ENCODE results near the gene TMC6.

Gene TMC6

DNA sequence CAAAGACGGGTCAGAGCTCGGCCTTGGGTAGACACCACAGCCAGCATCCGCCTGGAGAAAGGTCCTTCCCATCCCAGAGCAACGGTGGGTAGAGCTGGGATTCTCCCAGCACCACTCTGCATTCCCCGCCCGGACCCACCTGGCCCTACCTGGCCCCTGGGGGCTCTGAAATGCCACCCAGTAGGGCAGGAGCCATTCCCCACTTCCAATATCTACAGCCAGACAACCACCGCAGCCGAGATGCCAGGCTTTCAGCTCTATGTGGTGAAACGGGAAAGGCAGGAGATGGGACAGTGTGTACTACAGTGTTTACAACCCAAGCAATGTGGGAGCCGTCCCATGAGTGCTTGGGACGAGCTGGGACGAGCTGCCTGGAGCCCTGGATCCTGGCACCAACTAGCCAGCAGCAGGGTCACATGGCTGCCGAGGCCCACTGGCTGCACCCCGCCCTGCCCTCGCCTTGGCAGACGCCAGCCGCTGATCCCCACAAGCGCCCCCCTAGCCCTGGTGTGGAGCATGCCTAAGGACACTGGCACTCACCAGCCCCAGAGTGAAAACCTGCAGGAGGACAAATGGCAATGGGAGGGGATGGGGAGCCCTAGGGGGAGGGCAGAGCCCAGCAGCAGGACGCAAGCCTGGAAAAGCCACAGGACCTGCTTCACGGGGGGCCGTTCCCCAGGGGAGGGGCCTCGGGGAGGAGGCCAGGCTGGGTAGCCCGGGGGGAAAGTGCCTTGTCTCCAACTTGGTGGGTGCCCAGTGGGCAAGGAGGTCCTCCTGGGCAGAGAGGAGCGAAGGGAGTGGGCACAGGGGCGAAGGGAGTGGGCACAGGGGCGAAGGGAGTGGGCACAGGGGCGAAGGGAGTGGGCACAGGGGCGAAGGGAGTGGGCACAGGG is 13.5 kb downstream of the TMC6 start:
- no peak for DNase-seq (ENCODE audit: low spot score)
- TF ChIP-seq, protein P1, sequence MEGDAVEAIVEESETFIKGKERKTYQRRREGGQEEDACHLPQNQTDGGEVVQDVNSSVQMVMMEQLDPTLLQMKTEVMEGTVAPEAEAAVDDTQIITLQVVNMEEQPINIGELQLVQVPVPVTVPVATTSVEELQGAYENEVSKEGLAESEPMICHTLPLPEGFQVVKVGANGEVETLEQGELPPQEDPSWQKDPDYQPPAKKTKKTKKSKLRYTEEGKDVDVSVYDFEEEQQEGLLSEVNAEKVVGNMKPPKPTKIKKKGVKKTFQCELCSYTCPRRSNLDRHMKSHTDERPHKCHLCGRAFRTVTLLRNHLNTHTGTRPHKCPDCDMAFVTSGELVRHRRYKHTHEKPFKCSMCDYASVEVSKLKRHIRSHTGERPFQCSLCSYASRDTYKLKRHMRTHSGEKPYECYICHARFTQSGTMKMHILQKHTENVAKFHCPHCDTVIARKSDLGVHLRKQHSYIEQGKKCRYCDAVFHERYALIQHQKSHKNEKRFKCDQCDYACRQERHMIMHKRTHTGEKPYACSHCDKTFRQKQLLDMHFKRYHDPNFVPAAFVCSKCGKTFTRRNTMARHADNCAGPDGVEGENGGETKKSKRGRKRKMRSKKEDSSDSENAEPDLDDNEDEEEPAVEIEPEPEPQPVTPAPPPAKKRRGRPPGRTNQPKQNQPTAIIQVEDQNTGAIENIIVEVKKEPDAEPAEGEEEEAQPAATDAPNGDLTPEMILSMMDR (IDR thresholded peaks at IDR 0.05; ENCODE audit: borderline replicate concordance, control extremely low read depth, extremely low read depth, insufficient read depth, missing control alignments), result no peak
- in situ Hi-C loops (cut with MboI; ENCODE audit: low sequenced_read_pairs, unreplicated experiment), result no loop called here

DNA sequence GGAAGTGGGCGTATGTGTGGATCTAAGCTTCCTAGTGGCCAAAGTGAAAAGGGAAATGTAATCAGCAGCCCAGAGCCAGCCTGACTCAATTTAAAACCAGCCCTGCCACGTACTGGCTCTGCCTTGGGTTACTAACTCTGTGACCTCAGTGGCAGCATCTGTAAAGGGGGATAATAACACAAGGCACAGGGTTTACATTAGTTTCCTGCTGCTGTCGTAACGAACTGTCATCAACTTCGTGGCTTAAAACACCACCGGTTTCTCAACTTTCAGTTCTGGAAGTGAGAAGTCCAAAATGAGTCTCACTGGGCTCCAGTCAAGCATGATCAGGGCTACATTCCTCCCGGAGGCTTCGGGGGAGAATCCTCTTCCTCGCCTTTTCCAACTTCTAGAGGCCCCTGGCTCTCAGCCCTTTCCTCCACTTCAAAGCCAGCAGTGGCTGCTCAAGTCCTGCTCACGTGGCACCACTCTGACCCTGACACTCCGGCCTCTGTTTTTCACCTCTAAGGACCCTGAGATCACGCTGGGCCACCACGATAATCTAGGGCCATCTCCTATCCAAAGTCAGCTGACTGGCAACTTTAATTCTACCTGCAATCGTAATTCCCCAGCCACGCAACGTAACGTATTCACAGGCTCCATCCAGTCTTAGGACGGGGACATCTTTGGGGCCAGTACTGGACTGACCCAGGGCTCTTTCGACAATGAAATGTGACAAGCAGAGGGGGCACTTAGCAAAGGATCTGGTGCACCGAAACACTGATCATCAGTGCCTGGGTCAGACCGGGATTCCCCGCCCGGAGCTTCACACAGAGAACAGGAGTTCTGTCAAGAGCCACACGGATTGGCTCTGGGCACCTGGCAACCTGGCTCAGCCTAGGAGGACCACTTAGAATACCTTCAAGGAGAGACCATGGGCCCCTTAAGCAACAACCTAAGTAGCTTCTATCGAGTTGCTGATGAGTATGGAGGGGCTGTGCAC is 14.5 kb downstream of the TMC6 start:
- in situ Hi-C loops (cut with MboI; ENCODE audit: low sequenced_read_pairs, unreplicated experiment), result no loop called here
- TF ChIP-seq, protein P1 (IDR thresholded peaks at IDR 0.05; ENCODE audit: borderline replicate concordance, control extremely low read depth, extremely low read depth, insufficient read depth, missing control alignments), result no peak
- no peak for DNase-seq (ENCODE audit: low spot score)

DNA sequence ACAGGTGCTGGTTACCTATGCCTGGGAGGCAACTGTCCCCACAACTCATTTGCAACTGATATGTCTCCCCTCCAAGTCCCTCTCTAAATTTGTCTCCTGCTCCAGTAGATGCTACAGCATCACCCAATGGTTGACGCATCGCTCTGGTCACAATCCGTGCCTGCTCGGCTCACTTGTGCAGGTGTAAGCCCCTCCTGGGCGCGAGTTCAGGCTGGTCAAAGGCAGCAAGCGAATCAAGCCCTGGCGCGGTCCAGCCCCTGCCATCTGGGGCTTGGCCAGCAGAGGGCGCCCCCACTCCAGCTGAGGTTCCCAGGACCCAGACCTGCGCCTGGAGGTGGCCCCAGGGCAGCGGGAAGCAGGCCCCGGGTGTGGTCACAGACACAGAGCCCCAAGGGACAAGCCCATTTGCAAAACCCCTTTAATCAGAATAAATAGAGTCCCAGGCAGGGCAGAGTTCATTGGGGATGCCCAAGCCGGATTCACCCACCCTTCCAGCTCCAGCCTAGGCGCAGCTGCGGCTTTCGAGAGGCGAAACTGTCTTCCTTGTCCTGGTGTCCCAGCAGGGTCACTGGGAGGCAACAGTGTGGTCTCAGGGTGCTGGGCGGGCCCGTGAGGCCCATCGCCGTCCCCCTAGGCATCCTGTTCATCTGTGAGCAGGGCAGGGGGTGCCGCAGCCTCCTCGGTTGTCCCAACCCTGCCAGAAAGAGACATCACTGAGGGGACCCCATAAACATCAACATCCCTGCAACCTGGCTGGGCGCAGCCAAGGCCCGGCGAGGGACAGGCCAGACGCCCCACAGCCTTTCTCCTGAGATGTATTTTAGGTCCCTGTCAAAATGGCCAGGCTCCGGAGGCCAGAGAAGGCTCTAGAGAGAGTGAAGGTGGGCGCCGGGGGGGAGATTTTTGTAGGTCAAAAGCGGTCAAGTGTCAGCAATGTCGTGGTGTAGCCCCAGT is 15.8 kb downstream of the TMC6 start:
- in situ Hi-C loops (cut with MboI; ENCODE audit: low sequenced_read_pairs, unreplicated experiment), result no loop called here
- TF ChIP-seq, protein P1 (IDR thresholded peaks at IDR 0.05; ENCODE audit: borderline replicate concordance, control extremely low read depth, extremely low read depth, insufficient read depth, missing control alignments), result peak; percentile 99
- peak; percentile 92 for DNase-seq (ENCODE audit: low spot score)

DNA sequence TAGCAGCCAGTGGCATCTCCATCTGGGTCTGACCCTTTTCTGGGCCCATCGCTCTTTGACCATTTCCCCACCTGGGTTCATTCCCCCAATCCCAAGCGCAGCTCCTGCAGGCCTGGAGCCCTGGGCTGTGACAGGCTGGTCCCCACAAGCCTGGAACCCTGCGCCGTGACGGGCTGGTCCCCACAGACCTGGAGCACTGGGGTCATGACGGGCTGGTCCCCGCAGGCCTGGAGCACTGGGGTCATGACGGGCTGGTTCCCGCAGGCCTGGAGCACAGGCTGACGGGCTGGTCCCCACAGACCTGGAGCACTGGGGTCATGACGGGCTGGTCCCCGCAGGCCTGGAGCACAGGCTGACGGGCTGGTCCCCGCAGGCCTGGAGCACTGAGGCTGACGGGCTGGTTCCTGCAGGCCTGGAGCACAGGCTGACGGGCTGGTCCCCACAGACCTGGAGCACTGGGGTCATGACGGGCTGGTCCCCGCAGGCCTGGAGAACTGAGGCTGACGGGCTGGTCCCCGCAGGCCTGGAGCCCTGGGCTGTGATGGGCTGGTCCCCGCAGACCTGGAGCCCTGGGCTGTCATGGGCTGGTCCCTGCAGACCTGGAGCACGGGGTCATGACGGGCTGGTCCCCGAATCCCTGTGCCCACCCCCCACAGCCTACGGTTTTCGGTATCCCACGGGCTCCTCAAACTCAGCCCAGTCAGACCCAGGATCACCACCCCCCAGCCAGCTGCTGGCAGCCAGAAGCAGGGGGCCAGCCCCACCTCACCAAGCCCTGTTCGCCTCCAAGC is 16.6 kb downstream of the TMC6 start:
- no peak for DNase-seq (ENCODE audit: low spot score)
- in situ Hi-C loops (cut with MboI; ENCODE audit: low sequenced_read_pairs, unreplicated experiment), result no loop called here
- TF ChIP-seq, protein P1 (IDR thresholded peaks at IDR 0.05; ENCODE audit: borderline replicate concordance, control extremely low read depth, extremely low read depth, insufficient read depth, missing control alignments), result no peak

- DNase-seq (ENCODE audit: low spot score), result no peak
- TF ChIP-seq, protein P1 (IDR thresholded peaks at IDR 0.05; ENCODE audit: borderline replicate concordance, control extremely low read depth, extremely low read depth, insufficient read depth, missing control alignments), result no peak
- in situ Hi-C loops (cut with MboI; ENCODE audit: low sequenced_read_pairs, unreplicated experiment), result no loop called here
Measured at GRCh38 chr17:78111016-78111726, 17.4 kb downstream of the TMC6 start.

All from GM13976 (cell line).